ENCODE results near the gene TSN.

Gene TSN

GRCh38 chr2:121748202-121748601 is 7.2 kb upstream of the TSN start:
- DNase-seq, result peak in 1 of 2 donors; percentile 10

GRCh38 chr2:121754851-121755236 is 607 bp upstream of the TSN start:
- no peak for DNase-seq

GRCh38 chr2:121764681-121765228 is 9.3 kb downstream of the TSN start:
- no peak for DNase-seq

- no peak for DNase-seq
Observed at GRCh38 chr2:121766624-121767023, 11.2 kb downstream of the TSN start.

- no peak for DNase-seq
Observed at GRCh38 chr2:121768143-121768755, 12.8 kb downstream of the TSN start.

GRCh38 chr2:121771976-121772742 is 16.7 kb downstream of the TSN start:
- no peak for DNase-seq

- no peak for DNase-seq
Observed at GRCh38 chr2:121774235-121774634, 18.8 kb downstream of the TSN start.

GRCh38 chr2:121776361-121776760 is 20.9 kb downstream of the TSN start:
- no peak for DNase-seq

GRCh38 chr2:121776885-121777698 is 21.6 kb downstream of the TSN start:
- DNase-seq, result no peak

- DNase-seq, result no peak
Observed at GRCh38 chr2:121777699-121778058, 22.2 kb downstream of the TSN start.

GRCh38 chr2:121778741-121779487 is 23.5 kb downstream of the TSN start:
- DNase-seq, result no peak

- DNase-seq, result no peak
Observed at GRCh38 chr2:121783180-121783579, 27.7 kb downstream of the TSN start.

- DNase-seq, result no peak
Observed at GRCh38 chr2:121788685-121789084, 33.2 kb downstream of the TSN start.

GRCh38 chr2:121790276-121790956 is 35.0 kb downstream of the TSN start:
- no peak for DNase-seq

GRCh38 chr2:121791290-121791689 is 35.8 kb downstream of the TSN start:
- DNase-seq, result no peak

- DNase-seq, result no peak
Observed at GRCh38 chr2:121791801-121792221, 36.4 kb downstream of the TSN start.

- no peak for DNase-seq
Observed at GRCh38 chr2:121793816-121794215, 38.4 kb downstream of the TSN start.

- DNase-seq, result no peak
Observed at GRCh38 chr2:121794233-121794632, 38.8 kb downstream of the TSN start.

- no peak for DNase-seq
Observed at GRCh38 chr2:121796239-121796638, 40.8 kb downstream of the TSN start.

GRCh38 chr2:121798617-121799016 is 43.2 kb downstream of the TSN start:
- DNase-seq, result no peak

GRCh38 chr2:121801916-121802315 is 46.5 kb downstream of the TSN start:
- no peak for DNase-seq

GRCh38 chr2:121803503-121803902 is 48.1 kb downstream of the TSN start:
- DNase-seq, result no peak

Data from bone marrow (tissue), 2 donors.